Muscle layer of duodenum (tissue), 2 donors: Measurements from ENCODE around the gene RPL7A.

Source experiments
- H3K27ac ChIP-seq: one replicate; pipeline ENCODE4 v1.7.0; 2013; ENCODE audit warnings: mild to moderate bottlenecking, low read length
- H3K27me3 ChIP-seq: one replicate; pipeline ENCODE4 v1.7.0; 2013; ENCODE audit warnings: low read depth, mild to moderate bottlenecking, control low read depth, low read length
- H3K36me3 ChIP-seq, 2 donors: one replicate each; pipeline ENCODE4 v1.7.0; 2013; ENCODE audit warnings: low read length in 2 of 2, control low read depth in 1 of 2, mild to moderate bottlenecking in 1 of 2; ENCODE audit not compliant: insufficient read depth in 2 of 2, control insufficient read depth in 1 of 2
- H3K4me1 ChIP-seq, 2 donors: one replicate each; pipeline ENCODE4 v1.7.0; 2013; ENCODE audit warnings: low read length in 2 of 2, mild to moderate bottlenecking in 2 of 2, control low read depth in 1 of 2, moderate library complexity in 1 of 2; ENCODE audit not compliant: insufficient read depth in 2 of 2, control insufficient read depth in 1 of 2
- H3K4me3 ChIP-seq, 2 donors: one replicate each; pipeline ENCODE4 v1.7.0; 2013; ENCODE audit warnings: low read length in 2 of 2, low read depth in 1 of 2, mild to moderate bottlenecking in 1 of 2
- H3K9me3 ChIP-seq, 2 donors: one replicate each; pipeline ENCODE4 v1.7.0; 2013; ENCODE audit warnings: low read length in 2 of 2, control low read depth in 1 of 2, mild to moderate bottlenecking in 1 of 2; ENCODE audit not compliant: control insufficient read depth in 1 of 2
- donor health status: healthy.

RPL7A gene

DNA sequence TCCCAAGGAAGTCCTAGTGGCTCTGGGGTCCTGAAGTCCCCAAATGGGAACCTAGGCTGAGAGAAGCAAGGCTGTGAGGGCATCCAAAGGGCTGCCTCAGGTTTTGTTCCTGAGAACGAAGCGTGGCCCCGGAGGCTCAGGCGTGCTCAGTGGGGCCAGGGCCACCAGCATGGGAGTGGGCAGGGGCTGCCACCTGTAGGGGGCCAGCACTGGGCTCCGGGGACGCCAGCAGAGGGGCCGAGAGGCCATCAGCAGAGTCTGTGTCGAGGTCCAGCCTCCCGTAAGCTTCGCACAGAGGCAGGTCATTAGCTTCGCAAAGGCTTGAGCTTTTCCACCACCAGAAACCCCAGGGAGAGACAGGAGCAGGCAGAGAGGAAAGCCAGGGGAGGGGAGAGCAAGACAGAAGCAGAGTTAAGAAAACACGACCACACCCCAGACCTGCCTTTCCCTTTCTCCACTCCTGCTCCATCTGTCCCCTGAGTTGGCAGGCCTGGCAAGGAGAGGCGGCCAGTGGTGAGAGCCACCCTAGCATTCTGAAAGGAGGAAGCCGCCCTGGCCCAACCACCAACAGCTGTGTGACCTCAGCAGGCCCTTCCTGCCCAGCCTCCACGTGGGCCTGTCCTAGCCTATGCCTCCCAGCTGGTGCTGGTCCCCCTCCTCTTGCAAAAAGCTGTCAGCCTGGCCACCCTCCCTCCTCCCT, 6.5 kb upstream of the RPL7A start:
- H3K36me3 ChIP-seq = peaks cover 40 to 60% of the 10 kb centered on the region in 2 donors

DNA sequence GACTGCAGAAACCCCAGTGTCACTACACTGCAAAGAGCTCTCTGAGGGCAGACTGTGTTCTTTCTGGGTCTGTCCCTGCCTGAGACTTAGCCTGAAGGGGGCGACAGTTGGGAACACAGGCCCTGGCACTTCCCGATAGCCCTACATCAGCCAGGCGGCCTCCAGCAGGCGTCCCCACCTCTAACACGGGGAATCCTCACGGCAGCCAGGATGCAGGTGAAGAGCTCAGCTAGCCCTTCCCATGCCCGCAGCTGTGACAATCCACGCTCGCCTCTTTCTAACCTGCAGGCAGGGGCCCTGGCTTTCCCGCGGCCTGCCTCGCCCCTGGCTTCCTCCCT, 6.0 kb upstream of the RPL7A start:
- peaks cover 5 to 16% of the 10 kb centered on the region in 2 donors for H3K4me1 ChIP-seq
- H3K9me3 ChIP-seq = no peaks in the 10 kb centered on the region
- H3K27ac ChIP-seq = no peak overlapping the region
- H3K27me3 ChIP-seq = no peaks in the 10 kb centered on the region
- peaks cover 40 to 60% of the 10 kb centered on the region in 2 donors for H3K36me3 ChIP-seq
- no peak overlapping the region for H3K4me3 ChIP-seq

More for the DNA sequence above, 6.5 kb upstream of the RPL7A start:
- no peaks in the 10 kb centered on the region for H3K9me3 ChIP-seq
- no peak overlapping the region for H3K27ac ChIP-seq
- H3K27me3 ChIP-seq = no peaks in the 10 kb centered on the region
- H3K4me3 ChIP-seq = no peak overlapping the region
- H3K4me1 ChIP-seq = peaks cover 1 to 12% of the 10 kb centered on the region in 2 donors

- Histone ChIP-seq H3K4me1 (peaks cover 5 to 16% of the 10 kb centered on the region in 2 donors), H3K4me3 (no peak overlapping the region), H3K27ac (no peak overlapping the region), H3K36me3 (peaks cover 40 to 60% of the 10 kb centered on the region in 2 donors), H3K9me3 (no peaks in the 10 kb centered on the region), H3K27me3 (no peaks in the 10 kb centered on the region)
Measured at GRCh38 chr9:133342570-133342969, 5.4 kb upstream of the RPL7A start.

- Histone ChIP-seq H3K4me3 (no peak overlapping the region), H3K9me3 (no peaks in the 10 kb centered on the region), H3K36me3 (peaks cover 40 to 60% of the 10 kb centered on the region in 2 donors), H3K27me3 (no peaks in the 10 kb centered on the region), H3K27ac (no peak overlapping the region), H3K4me1 (peaks cover 8 to 21% of the 10 kb centered on the region in 2 donors)
Measured at GRCh38 chr9:133344071-133344470, 3.9 kb upstream of the RPL7A start.

- no peaks in the 10 kb centered on the region for H3K27me3 ChIP-seq
- no peak overlapping the region for H3K27ac ChIP-seq
- no peak overlapping the region for H3K4me3 ChIP-seq
- peaks cover 46 to 64% of the 10 kb centered on the region in 2 donors for H3K36me3 ChIP-seq
- peaks cover 13 to 26% of the 10 kb centered on the region in 2 donors for H3K4me1 ChIP-seq
- H3K9me3 ChIP-seq = no peaks in the 10 kb centered on the region
Measured at GRCh38 chr9:133344979-133345378, 3.0 kb upstream of the RPL7A start.

- Histone ChIP-seq H3K9me3 (no peaks in the 10 kb centered on the region), H3K27ac (no peak overlapping the region), H3K4me3 (no peak overlapping the region), H3K36me3 (peaks cover 47 to 64% of the 10 kb centered on the region in 2 donors), H3K27me3 (no peaks in the 10 kb centered on the region), H3K4me1 (peaks cover 13 to 26% of the 10 kb centered on the region in 2 donors)
Measured at GRCh38 chr9:133345596-133345995, 2.4 kb upstream of the RPL7A start.

- Histone ChIP-seq H3K4me1 (peaks cover 13 to 26% of the 10 kb centered on the region in 2 donors), H3K27ac (no peak overlapping the region), H3K9me3 (no peaks in the 10 kb centered on the region), H3K36me3 (peaks cover 47 to 64% of the 10 kb centered on the region in 2 donors), H3K4me3 (peak overlapping the region; percentile 56 to 87), H3K27me3 (no peaks in the 10 kb centered on the region)
Measured at GRCh38 chr9:133346021-133346785, 1.8 kb upstream of the RPL7A start.

GRCh38 chr9:133347515-133347984, 468 bp upstream of the RPL7A start:
- Histone ChIP-seq H3K27me3 (no peaks in the 10 kb centered on the region), H3K36me3 (peaks cover 57 to 64% of the 10 kb centered on the region in 2 donors), H3K9me3 (no peaks in the 10 kb centered on the region), H3K27ac (peak overlapping the region; percentile 39), H3K4me1 (peaks cover 13 to 26% of the 10 kb centered on the region in 2 donors), H3K4me3 (peak overlapping the region; percentile 87 to 89)

- H3K4me1 ChIP-seq = peaks cover 13 to 26% of the 10 kb centered on the region in 2 donors
- peaks cover 51 to 63% of the 10 kb centered on the region in 2 donors for H3K36me3 ChIP-seq
Measured at GRCh38 chr9:133348718-133349573, 928 bp downstream of the RPL7A start.

GRCh38 chr9:133349965-133350616, 2.1 kb downstream of the RPL7A start:
- H3K4me3 ChIP-seq = no peak overlapping the region
- peaks cover 43 to 52% of the 10 kb centered on the region in 2 donors for H3K36me3 ChIP-seq
- H3K9me3 ChIP-seq = no peaks in the 10 kb centered on the region
- peaks cover 13 to 33% of the 10 kb centered on the region in 2 donors for H3K4me1 ChIP-seq
- no peaks in the 10 kb centered on the region for H3K27me3 ChIP-seq
- no peak overlapping the region for H3K27ac ChIP-seq

More at GRCh38 chr9:133348718-133349573, 928 bp downstream of the RPL7A start:
- Histone ChIP-seq H3K4me3 (peak overlapping the region; percentile 87 to 89), H3K27me3 (no peaks in the 10 kb centered on the region), H3K27ac (peak overlapping the region; percentile 43), H3K9me3 (no peaks in the 10 kb centered on the region)
